Measurements from ENCODE around the gene SH3D19.
"Not testable (repeated sequence)": the region's sequence is repeated elsewhere in the genome, so short reads cannot be mapped to it uniquely, and the experiment has no call there.

The SH3D19 gene

GRCh38 chr4:151322161-151322560 is 3.2 kb downstream of the SH3D19 start:
- DNase-seq, result not testable (repeated sequence)

GRCh38 chr4:151321586-151321985 is 3.8 kb downstream of the SH3D19 start:
- no peak for DNase-seq

GRCh38 chr4:151319490-151319889 is 5.9 kb downstream of the SH3D19 start:
- DNase-seq, result no peak

GRCh38 chr4:151318307-151319006 is 6.9 kb downstream of the SH3D19 start:
- DNase-seq, result no peak

GRCh38 chr4:151316645-151317044 is 8.8 kb downstream of the SH3D19 start:
- DNase-seq, result no peak

GRCh38 chr4:151315212-151315886 is 10.1 kb downstream of the SH3D19 start:
- no peak for DNase-seq

- no peak for DNase-seq
These were observed 10.9 kb downstream of the SH3D19 start for GRCh38 chr4:151314479-151314878.

- no peak for DNase-seq
These were observed 11.4 kb downstream of the SH3D19 start for GRCh38 chr4:151314010-151314355.

GRCh38 chr4:151313306-151314009 is 11.9 kb downstream of the SH3D19 start:
- DNase-seq, result no peak

GRCh38 chr4:151310124-151310728 is 15.2 kb downstream of the SH3D19 start:
- DNase-seq, result no peak

GRCh38 chr4:151304755-151305154 is 20.6 kb downstream of the SH3D19 start:
- no peak for DNase-seq

GRCh38 chr4:151304226-151304625 is 21.2 kb downstream of the SH3D19 start:
- DNase-seq, result no peak

GRCh38 chr4:151302432-151302831 is 23.0 kb downstream of the SH3D19 start:
- DNase-seq, result no peak

- DNase-seq, result no peak
These were observed 28.2 kb downstream of the SH3D19 start for GRCh38 chr4:151297170-151297569.

- no peak for DNase-seq
These were observed 29.2 kb downstream of the SH3D19 start for GRCh38 chr4:151296227-151296626.

GRCh38 chr4:151294833-151295496 is 30.4 kb downstream of the SH3D19 start:
- no peak for DNase-seq

GRCh38 chr4:151292038-151292437 is 33.4 kb downstream of the SH3D19 start:
- no peak for DNase-seq

- no peak for DNase-seq
These were observed 33.9 kb downstream of the SH3D19 start for GRCh38 chr4:151291485-151291884.

- no peak for DNase-seq
These were observed 38.0 kb downstream of the SH3D19 start for GRCh38 chr4:151287409-151287808.

- no peak for DNase-seq
These were observed 40.7 kb downstream of the SH3D19 start for GRCh38 chr4:151284534-151285245.

GRCh38 chr4:151276787-151277562 is 48.4 kb downstream of the SH3D19 start, which contains the start of gene PRSS48:
PRSS48 (plus strand) TSS chr4:151277161; CDS start chr4:151277173, 12 bp downstream.
- DNase-seq, result peak; percentile 62
